CD4-positive, alpha-beta memory T cell (primary cell): Measurements from ENCODE around the gene ALDH1L1. TPM values are rescaled to one million over a fixed set of nuclear protein-coding genes. Genes with fewer than 3 reads are reported as not detected.

Experiments
- CTCF ChIA-PET: fragments of 350-600 bp; sonication (Branson Sonifier 250); formaldehyde crosslinking; loops from one replicate; lab custom pipeline; 2021; ENCODE audit warnings: inconsistent platforms; ENCODE audit not compliant: partially characterized antibody; lab: Charles Lee
- POLR2A ChIA-PET: fragments of 350-600 bp; sonication (Branson Sonifier 250); formaldehyde crosslinking; loops from one replicate; lab custom pipeline; 2021; ENCODE audit not compliant: partially characterized antibody; lab: Charles Lee
- DNase-seq, 5 donors: peaks; one replicate each; pipeline versions ENCODE4 v3.0.0 to v3.0.0-alpha.2; 2020 to 2022; ENCODE audit warnings: mixed read lengths in 1 of 5
- H3K27ac ChIP-seq: one replicate; pipeline ENCODE4 v1.7.0; 2013; ENCODE audit warnings: low read depth, low read length
- H3K27me3 ChIP-seq: 2 replicates; pipeline ENCODE4 v1.7.0; 2013; ENCODE audit warnings: mild to moderate bottlenecking, low read length, moderate library complexity; ENCODE audit not compliant: insufficient read depth
- H3K36me3 ChIP-seq: 2 replicates; pipeline ENCODE4 v1.7.0; 2013; ENCODE audit warnings: mild to moderate bottlenecking, low read length, moderate library complexity; ENCODE audit not compliant: insufficient read depth
- H3K4me1 ChIP-seq: 2 replicates; pipeline ENCODE4 v1.7.0; 2013; ENCODE audit warnings: mild to moderate bottlenecking, low read length, moderate library complexity; ENCODE audit not compliant: insufficient read depth
- H3K4me3 ChIP-seq, 2 donors: one replicate each; pipeline ENCODE4 v1.7.0; 2013; ENCODE audit warnings: low read length in 2 of 2, mild to moderate bottlenecking in 1 of 2
- H3K9me3 ChIP-seq, 2 donors: one replicate each; pipeline ENCODE4 v1.7.0; 2013; ENCODE audit warnings: low read length in 2 of 2, control low read depth in 1 of 2; ENCODE audit not compliant: control insufficient read depth in 1 of 2
- H3K27ac Mint-ChIP-seq, 7 donors: one replicate each; pipeline ENCODE4 v1.8.0; 2020 to 2021; ENCODE audit warnings: mixed read lengths in 7 of 7, mild to moderate bottlenecking in 6 of 7, inconsistent platforms in 3 of 7, moderate library complexity in 3 of 7
- H3K27me3 Mint-ChIP-seq, 2 donors: one replicate each; pipeline ENCODE4 v1.8.0; 2020 to 2021; ENCODE audit warnings: mixed read lengths in 2 of 2
- H3K36me3 Mint-ChIP-seq, 2 donors: one replicate each; pipeline ENCODE4 v1.8.0; 2020 to 2021; ENCODE audit warnings: mixed read lengths in 2 of 2, inconsistent platforms in 1 of 2, mild to moderate bottlenecking in 1 of 2
- H3K4me1 Mint-ChIP-seq, 4 donors: one replicate each; pipeline ENCODE4 v1.8.0; 2020 to 2021; ENCODE audit warnings: mixed read lengths in 4 of 4, mild to moderate bottlenecking in 1 of 4
- H3K4me3 Mint-ChIP-seq, 8 donors: one replicate each; pipeline ENCODE4 v1.8.0; 2020 to 2021; ENCODE audit warnings: mixed read lengths in 8 of 8, mild to moderate bottlenecking in 7 of 8, moderate library complexity in 6 of 8, inconsistent platforms in 3 of 8
- H3K9me3 Mint-ChIP-seq, 8 donors: one replicate each; pipeline ENCODE4 v1.8.0; 2020 to 2021; ENCODE audit warnings: mixed read lengths in 8 of 8, mild to moderate bottlenecking in 5 of 8, inconsistent platforms in 3 of 8, moderate library complexity in 1 of 8
- intact Hi-C: fragments of 100-400 bp; cut with micrococcal nuclease; formaldehyde crosslinking; loops from one replicate; pipeline ENCODE4 v1.15.1; 2023
- polyA plus RNA-seq, 2 donors: library from polyadenylated mRNA; unstranded; fragments of 300-500 nt; fragmentation: Illumina TruSeq; gene quantifications; one replicate each; pipeline ENCODE4 v1.2.3, GENCODE V29; 2021
- total RNA-seq, 2 experiments: library from RNA; stranded (reverse); gene quantifications; one replicate each; pipeline ENCODE4 v1.2.3, GENCODE V29; 2021

Gene ALDH1L1
- total RNA-seq (not detected), polyA plus RNA-seq (not detected)

DNA sequence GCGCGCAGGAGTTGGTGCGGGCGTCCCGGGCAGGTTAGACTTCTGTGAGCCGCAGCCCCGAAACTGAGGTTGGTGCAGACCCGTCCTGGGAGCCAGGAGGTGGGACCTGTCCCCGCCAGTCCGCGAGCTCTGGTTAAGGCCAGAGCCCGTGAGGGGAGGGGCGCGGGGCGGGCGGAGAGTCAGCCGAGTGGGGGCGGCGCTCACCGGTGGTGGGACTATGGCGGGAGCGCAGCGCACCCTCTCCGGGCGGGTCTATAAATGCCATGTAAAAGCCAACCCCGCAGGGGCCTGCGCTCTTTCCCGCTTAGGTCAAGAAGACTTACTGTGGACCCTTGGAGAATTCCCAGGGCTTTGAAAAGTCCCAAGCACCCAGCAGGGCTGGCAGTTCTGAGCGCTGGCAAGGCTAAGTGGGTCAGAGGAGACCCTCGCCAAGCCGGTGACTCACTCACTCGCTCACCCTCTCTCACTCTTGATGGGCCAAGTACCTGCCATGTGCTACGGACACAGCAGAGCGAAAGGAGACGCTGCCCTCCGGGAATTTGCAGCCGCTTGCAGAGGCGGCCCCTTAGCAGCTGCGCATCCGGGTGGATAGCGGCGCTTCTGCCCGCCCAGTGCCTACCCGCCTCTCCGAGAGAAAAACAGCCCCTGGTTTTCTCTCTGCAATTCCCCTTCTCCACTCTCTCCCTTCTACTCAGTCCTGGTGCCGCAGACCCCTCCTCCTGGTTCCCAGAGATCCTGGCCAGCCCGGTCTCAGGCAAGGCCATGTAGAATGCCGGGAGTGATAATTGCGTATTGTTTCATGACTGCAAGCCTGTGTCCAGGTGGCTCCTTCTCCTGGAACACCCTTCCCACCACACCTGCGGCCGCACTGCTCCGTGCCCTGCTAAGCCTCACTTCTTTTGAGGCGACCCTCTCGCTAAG, at the start of gene ALDH1L1:
TSS of gene ALDH1L1 (minus strand) at position 110 of the 921 bp plus-strand sequence. CDS start 19,607 bp downstream, outside the sequence.
- no peaks in the 10 kb centered on the region for H3K36me3 ChIP-seq
- Mint-ChIP-seq H3K4me3 (peak within 1 kb of the TSS in 2 of 8 donors; percentile 22 to 38), H3K9me3 (peaks cover 0 to 2% (median 0%) of the 10 kb centered on the region in 8 donors), H3K36me3 (no peaks in the 10 kb centered on the region), H3K27me3 (peaks cover 27 to 35% of the 10 kb centered on the region in 2 donors), H3K4me1 (peaks cover 1 to 9% (median 5%) of the 10 kb centered on the region in 4 donors), H3K27ac (no peak within 1 kb of the TSS)
- ChIA-PET CTCF (no interaction called here), POLR2A (no interaction called here)
- intact Hi-C loops = no loop called here
- H3K27ac ChIP-seq = no peak within 1 kb of the TSS
- DNase-seq = no peak
- no peaks in the 10 kb centered on the region for H3K27me3 ChIP-seq
- no peaks in the 10 kb centered on the region for H3K9me3 ChIP-seq
- no peak within 1 kb of the TSS for H3K4me3 ChIP-seq
- H3K4me1 ChIP-seq = no peaks in the 10 kb centered on the region

DNA sequence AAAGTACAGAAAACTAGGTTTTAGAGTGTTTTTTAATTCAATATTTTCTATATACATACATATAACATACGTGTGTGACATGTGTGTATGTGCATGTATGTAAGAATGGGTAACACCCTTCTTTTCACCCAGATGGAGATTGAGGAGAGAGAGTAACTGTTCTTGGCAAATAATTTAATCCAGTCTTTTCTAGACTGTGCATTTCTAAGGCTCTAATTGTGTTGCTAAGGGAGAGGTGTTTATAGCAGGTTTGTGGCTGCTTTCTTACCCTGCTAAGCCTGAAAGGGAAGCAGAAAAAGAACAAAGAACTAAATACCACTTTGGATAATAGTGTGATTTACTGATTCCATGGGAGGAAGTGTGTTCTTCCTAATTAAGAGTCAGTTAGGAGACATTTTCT, 46.0 kb upstream of the ALDH1L1 start:
- H3K27me3 Mint-ChIP-seq = peaks cover 0 to 3% of the 10 kb centered on the region in 2 donors
- Histone ChIP-seq H3K27ac (no peak overlapping the region), H3K4me3 (no peak overlapping the region), H3K27me3 (no peaks in the 10 kb centered on the region), H3K4me1 (no peaks in the 10 kb centered on the region), H3K9me3 (no peaks in the 10 kb centered on the region), H3K36me3 (no peaks in the 10 kb centered on the region)
- H3K9me3 Mint-ChIP-seq = peaks cover 0 to 11% (median 5%) of the 10 kb centered on the region in 8 donors
- intact Hi-C loops = no loop called here
- H3K4me1 Mint-ChIP-seq = no peaks in the 10 kb centered on the region
- CTCF ChIA-PET = no interaction called here
- DNase-seq = no peak
- POLR2A ChIA-PET = no interaction called here
- H3K36me3 Mint-ChIP-seq = no peaks in the 10 kb centered on the region
- H3K4me3 Mint-ChIP-seq = no peak overlapping the region
- no peak overlapping the region for H3K27ac Mint-ChIP-seq

DNA sequence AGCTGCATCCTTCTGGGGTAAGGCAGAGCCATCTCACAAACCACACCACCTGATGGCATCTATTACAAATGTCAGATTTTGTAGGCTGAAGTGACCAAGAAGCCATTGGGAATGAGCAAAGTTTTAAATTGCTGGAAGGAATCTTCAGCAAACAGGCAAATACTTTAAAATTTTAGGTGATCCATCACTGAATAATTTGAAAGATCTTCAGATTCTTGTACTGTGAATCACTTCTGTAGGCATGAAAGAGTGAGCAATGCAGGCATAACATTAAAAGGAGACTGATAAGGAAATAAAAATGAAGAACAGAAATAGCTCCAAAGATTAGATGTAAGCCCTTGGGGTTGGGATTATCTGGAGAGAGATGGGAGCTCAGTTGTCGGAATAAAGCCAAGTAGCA, 36.0 kb upstream of the ALDH1L1 start:
- no peaks in the 10 kb centered on the region for H3K4me1 ChIP-seq
- Mint-ChIP-seq H3K9me3 (peaks cover 0 to 4% (median 3%) of the 10 kb centered on the region in 8 donors), H3K4me3 (no peak overlapping the region), H3K4me1 (peaks cover 2 to 13% (median 5%) of the 10 kb centered on the region in 4 donors), H3K36me3 (no peaks in the 10 kb centered on the region), H3K27ac (no peak overlapping the region), H3K27me3 (peaks cover 38 to 40% of the 10 kb centered on the region in 2 donors)
- no peak for DNase-seq
- intact Hi-C loops = no loop called here
- H3K27ac ChIP-seq = no peak overlapping the region
- ChIA-PET CTCF (no interaction called here), POLR2A (no interaction called here)
- H3K9me3 ChIP-seq = no peaks in the 10 kb centered on the region
- peaks cover 11% of the 10 kb centered on the region for H3K27me3 ChIP-seq
- H3K36me3 ChIP-seq = no peaks in the 10 kb centered on the region
- no peak overlapping the region for H3K4me3 ChIP-seq

DNA sequence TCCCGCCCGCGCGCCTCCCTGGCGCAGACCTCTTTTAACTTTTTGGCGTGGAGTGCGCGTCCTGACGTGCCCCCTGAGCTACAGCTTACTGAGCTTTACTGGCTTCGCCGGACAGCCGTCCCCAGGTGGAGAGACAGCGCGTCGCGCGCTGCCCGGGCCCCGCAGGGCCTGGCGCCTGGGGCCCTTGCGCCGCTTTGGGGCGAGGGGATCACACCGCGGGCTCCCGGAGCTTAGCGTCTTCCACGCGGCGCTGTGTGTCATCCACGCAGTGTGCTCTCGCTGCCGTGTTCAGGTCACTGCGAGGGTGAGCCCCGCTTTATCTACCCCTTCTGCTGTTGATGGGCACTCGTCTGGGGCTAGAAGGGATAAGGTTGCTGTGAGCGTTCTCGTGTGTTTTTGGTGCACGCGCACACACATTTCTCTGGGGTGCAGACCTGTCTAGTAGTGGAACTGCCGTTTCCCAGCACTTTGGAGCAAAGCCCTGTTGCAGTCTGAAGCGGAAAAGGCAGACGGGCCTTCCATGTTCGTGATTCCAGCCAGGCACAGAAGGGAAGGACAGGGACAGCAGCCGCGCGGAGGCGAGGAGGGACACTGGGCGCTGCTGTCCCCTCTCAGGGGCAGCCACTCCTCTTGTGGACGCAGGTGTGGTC, 33.1 kb upstream of the ALDH1L1 start:
- Histone ChIP-seq H3K27me3 (peaks cover 13% of the 10 kb centered on the region), H3K9me3 (no peaks in the 10 kb centered on the region), H3K27ac (no peak overlapping the region), H3K4me3 (no peak overlapping the region), H3K36me3 (no peaks in the 10 kb centered on the region), H3K4me1 (no peaks in the 10 kb centered on the region)
- peak overlapping the region in 3 of 8 donors; percentile 27 to 45 (median 44) for H3K4me3 Mint-ChIP-seq
- intact Hi-C loops = no loop called here
- ChIA-PET POLR2A (no interaction called here), CTCF (no interaction called here)
- H3K4me1 Mint-ChIP-seq = peaks cover 2 to 13% (median 5%) of the 10 kb centered on the region in 4 donors
- peaks cover 45 to 52% of the 10 kb centered on the region in 2 donors for H3K27me3 Mint-ChIP-seq
- H3K9me3 Mint-ChIP-seq = no peaks in the 10 kb centered on the region
- H3K36me3 Mint-ChIP-seq = no peaks in the 10 kb centered on the region
- DNase-seq = no peak
- no peak overlapping the region for H3K27ac Mint-ChIP-seq

DNA sequence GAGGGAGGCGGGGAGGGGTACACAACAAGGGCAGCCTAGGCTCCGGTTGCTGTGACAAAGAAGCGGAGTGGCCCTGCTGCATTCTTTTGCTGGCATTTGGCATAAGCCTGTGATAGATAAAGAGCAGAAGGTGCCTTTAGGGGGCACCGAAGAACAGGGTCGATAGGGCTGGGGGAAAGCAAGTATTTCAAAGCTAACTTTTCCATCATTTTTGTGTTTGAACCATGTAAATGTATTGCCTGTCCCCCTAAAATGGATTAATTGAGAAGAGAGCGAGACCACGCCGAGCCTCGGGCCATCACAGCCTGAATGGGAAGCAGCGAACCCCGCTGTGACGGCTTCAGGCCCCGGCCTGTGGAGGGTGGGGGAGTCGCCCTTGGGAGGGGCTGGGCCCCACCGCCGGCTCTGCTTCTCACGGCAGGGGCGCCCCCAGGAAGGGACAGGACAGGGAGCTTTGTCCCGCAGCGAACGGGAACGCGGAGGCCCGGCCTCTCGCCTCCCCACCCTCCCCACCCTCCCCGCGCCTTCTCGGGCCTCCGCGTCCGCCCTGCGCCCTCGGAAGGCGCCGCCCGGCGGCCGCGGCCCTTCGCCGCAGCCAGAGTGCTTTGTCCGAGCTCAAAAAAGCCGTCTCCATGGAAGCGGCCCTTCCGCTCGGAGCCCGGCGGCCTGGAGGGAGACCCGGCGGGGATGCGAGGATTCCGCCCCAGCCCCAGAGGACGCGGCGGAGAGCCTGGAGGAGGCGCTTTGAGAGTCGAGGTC, 32.4 kb upstream of the ALDH1L1 start:
- Histone ChIP-seq H3K4me1 (no peaks in the 10 kb centered on the region), H3K4me3 (no peak overlapping the region), H3K36me3 (no peaks in the 10 kb centered on the region), H3K27me3 (peaks cover 13% of the 10 kb centered on the region), H3K9me3 (no peaks in the 10 kb centered on the region), H3K27ac (no peak overlapping the region)
- peaks cover 2 to 13% (median 5%) of the 10 kb centered on the region in 4 donors for H3K4me1 Mint-ChIP-seq
- peaks cover 45 to 55% of the 10 kb centered on the region in 2 donors for H3K27me3 Mint-ChIP-seq
- DNase-seq = no peak
- CTCF ChIA-PET = no interaction called here
- POLR2A ChIA-PET = no interaction called here
- H3K27ac Mint-ChIP-seq = no peak overlapping the region
- peak overlapping the region; percentile 63 to 86 (median 78) for H3K4me3 Mint-ChIP-seq
- H3K9me3 Mint-ChIP-seq = no peaks in the 10 kb centered on the region
- intact Hi-C loops = no loop called here
- no peaks in the 10 kb centered on the region for H3K36me3 Mint-ChIP-seq

DNA sequence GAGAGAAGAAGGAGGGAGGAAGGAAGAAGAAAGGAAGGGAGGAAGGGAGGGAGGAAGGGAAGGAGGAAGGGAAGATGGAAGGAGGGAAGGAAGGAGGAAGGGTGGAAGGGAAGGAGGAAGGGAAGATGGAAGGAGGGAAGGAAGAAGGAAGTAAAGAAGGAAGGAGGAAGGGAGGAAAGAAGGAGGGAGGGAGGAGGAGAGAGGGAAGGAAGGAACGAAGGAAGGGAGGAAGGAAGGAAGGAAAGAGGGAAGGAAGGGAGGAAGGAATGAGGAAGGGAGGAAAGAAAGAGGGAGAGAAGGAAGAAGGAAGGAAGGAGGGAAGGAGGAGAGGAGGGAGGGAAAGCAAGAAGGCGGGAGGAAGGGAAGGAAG, 31.8 kb upstream of the ALDH1L1 start:
- Mint-ChIP-seq H3K4me1 (peaks cover 2 to 13% (median 5%) of the 10 kb centered on the region in 4 donors), H3K4me3 (peak overlapping the region in 1 of 8 donors; percentile 35), H3K36me3 (no peaks in the 10 kb centered on the region), H3K27me3 (peaks cover 45 to 55% of the 10 kb centered on the region in 2 donors), H3K9me3 (no peaks in the 10 kb centered on the region), H3K27ac (peak overlapping the region in 1 of 7 donors; percentile 53)
- H3K27me3 ChIP-seq = peaks cover 13% of the 10 kb centered on the region
- no peak overlapping the region for H3K4me3 ChIP-seq
- H3K27ac ChIP-seq = no peak overlapping the region
- ChIA-PET CTCF (no interaction called here), POLR2A (no interaction called here)
- no peaks in the 10 kb centered on the region for H3K9me3 ChIP-seq
- intact Hi-C loops = no loop called here
- DNase-seq = no peak
- no peaks in the 10 kb centered on the region for H3K4me1 ChIP-seq
- H3K36me3 ChIP-seq = no peaks in the 10 kb centered on the region

DNA sequence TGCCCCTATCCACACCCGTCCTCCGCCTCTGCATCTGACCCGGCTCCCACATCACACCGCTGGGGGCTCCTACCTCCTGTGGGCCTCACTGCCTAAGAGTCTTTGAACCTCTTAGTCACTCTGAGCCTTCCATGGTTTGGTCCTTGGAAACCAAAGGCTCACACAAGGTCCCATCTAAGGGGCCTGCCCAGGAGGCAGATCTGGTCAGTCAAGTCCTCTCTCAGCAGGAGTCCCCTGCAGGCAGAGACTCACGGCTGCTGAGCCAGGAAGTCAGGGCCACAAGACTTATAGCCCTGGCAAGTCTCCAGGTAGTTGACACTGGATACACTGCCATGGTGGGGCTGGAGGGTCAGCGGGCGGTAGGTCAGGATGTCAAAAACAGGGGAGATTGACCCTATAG, 31.2 kb upstream of the ALDH1L1 start:
- no peak overlapping the region for H3K27ac Mint-ChIP-seq
- H3K4me1 Mint-ChIP-seq = peaks cover 2 to 13% (median 5%) of the 10 kb centered on the region in 4 donors
- H3K4me3 ChIP-seq = no peak overlapping the region
- DNase-seq = no peak
- H3K4me1 ChIP-seq = no peaks in the 10 kb centered on the region
- H3K4me3 Mint-ChIP-seq = peak overlapping the region in 2 of 8 donors; percentile 21 to 52
- H3K9me3 ChIP-seq = no peaks in the 10 kb centered on the region
- peaks cover 13% of the 10 kb centered on the region for H3K27me3 ChIP-seq
- no peaks in the 10 kb centered on the region for H3K36me3 ChIP-seq
- ChIA-PET CTCF (no interaction called here), POLR2A (no interaction called here)
- H3K27me3 Mint-ChIP-seq = peaks cover 44 to 48% of the 10 kb centered on the region in 2 donors
- no peaks in the 10 kb centered on the region for H3K9me3 Mint-ChIP-seq
- no peak overlapping the region for H3K27ac ChIP-seq
- no peaks in the 10 kb centered on the region for H3K36me3 Mint-ChIP-seq
- intact Hi-C loops = no loop called here
